Muscle layer of duodenum (tissue), 2 donors: ENCODE results near the gene RASD1.

ENCODE experiments used
- H3K27ac ChIP-seq: one replicate; pipeline ENCODE4 v1.7.0; 2013; ENCODE audit warnings: mild to moderate bottlenecking, low read length
- H3K27me3 ChIP-seq: one replicate; pipeline ENCODE4 v1.7.0; 2013; ENCODE audit warnings: low read depth, mild to moderate bottlenecking, control low read depth, low read length
- H3K36me3 ChIP-seq, 2 donors: one replicate each; pipeline ENCODE4 v1.7.0; 2013; ENCODE audit warnings: low read length in 2 of 2, control low read depth in 1 of 2, mild to moderate bottlenecking in 1 of 2; ENCODE audit not compliant: insufficient read depth in 2 of 2, control insufficient read depth in 1 of 2
- H3K4me1 ChIP-seq, 2 donors: one replicate each; pipeline ENCODE4 v1.7.0; 2013; ENCODE audit warnings: low read length in 2 of 2, mild to moderate bottlenecking in 2 of 2, control low read depth in 1 of 2, moderate library complexity in 1 of 2; ENCODE audit not compliant: insufficient read depth in 2 of 2, control insufficient read depth in 1 of 2
- H3K4me3 ChIP-seq, 2 donors: one replicate each; pipeline ENCODE4 v1.7.0; 2013; ENCODE audit warnings: low read length in 2 of 2, low read depth in 1 of 2, mild to moderate bottlenecking in 1 of 2
- H3K9me3 ChIP-seq, 2 donors: one replicate each; pipeline ENCODE4 v1.7.0; 2013; ENCODE audit warnings: low read length in 2 of 2, control low read depth in 1 of 2, mild to moderate bottlenecking in 1 of 2; ENCODE audit not compliant: control insufficient read depth in 1 of 2
- donor health status: healthy.

The RASD1 gene

DNA sequence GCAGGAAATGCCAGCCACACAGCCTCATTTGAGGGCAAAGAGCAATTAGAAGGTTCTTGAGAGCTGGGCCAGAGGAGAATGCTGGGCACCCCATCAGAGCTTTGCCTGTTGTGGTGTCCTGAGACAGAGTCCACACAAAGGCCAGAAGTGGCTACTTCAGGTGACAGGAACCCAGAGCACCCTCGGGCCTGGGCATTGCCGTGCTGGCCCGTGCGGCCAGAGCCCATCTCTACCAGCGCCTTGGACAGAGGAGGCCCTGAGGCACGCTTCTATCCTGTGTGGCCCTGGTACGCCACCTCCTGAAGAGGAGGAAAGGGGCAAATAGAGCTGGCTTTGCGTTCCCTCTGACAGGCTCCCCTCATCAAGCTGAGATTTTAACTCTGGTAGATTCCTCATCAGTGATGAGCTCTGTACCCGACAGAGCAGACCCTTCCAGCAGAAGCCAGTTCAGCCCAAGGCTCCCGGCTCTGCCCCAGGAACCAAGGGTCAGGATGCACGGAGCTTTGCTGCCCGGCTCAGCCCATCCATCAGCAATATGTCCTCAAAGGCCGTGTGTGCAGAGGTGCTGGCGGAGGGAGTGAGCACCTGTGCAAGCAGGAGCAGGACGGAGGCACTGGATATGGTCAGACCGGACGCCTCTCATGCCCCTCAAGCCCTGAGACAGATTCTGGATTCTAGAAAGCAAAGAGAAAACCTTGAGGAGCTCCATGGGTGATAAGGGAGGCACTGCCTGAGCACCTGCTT is 3.4 kb upstream of the RASD1 start:
- H3K9me3 ChIP-seq = no peaks in the 10 kb centered on the region
- no peaks in the 10 kb centered on the region for H3K27me3 ChIP-seq
- H3K36me3 ChIP-seq = no peaks in the 10 kb centered on the region
- no peak overlapping the region for H3K27ac ChIP-seq
- H3K4me3 ChIP-seq = no peak overlapping the region
- peaks cover 0 to 20% of the 10 kb centered on the region in 2 donors for H3K4me1 ChIP-seq

DNA sequence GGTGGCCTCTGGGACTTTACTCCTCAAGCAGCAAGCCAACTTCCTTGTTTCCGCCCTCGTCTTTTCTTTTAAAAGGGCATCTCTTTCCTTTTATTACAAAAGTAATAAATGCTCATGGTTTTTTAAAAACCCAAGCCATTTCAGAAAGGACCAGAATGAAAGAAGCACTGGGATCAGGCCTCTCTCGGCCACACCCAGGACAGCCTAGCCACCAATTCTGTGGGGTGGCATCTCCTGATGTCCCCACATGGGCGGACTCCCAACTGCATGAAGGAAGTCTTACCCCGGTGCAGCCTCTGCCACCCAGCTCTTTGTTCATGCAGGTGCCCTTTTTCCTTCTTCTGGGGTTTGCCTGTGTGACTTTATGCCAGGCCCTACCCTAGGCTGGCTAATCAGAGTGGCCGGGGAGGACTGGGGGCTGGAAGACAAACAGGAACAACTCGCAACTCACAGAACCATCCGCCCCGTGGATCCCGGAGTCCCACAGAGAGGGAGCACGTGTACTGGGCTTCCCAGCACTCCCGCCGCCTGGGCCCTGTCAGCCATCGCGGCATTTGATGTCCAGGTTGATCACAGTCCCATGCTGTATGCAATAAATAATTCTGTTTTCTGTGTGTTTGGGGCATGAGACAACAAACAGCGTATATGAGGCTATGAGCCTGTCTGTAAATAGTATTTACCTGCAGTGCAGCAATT is 2.6 kb upstream of the RASD1 start:
- Histone ChIP-seq H3K9me3 (no peaks in the 10 kb centered on the region), H3K27me3 (no peaks in the 10 kb centered on the region), H3K36me3 (no peaks in the 10 kb centered on the region), H3K27ac (no peak overlapping the region), H3K4me3 (no peak overlapping the region), H3K4me1 (peaks cover 0 to 22% of the 10 kb centered on the region in 2 donors)

DNA sequence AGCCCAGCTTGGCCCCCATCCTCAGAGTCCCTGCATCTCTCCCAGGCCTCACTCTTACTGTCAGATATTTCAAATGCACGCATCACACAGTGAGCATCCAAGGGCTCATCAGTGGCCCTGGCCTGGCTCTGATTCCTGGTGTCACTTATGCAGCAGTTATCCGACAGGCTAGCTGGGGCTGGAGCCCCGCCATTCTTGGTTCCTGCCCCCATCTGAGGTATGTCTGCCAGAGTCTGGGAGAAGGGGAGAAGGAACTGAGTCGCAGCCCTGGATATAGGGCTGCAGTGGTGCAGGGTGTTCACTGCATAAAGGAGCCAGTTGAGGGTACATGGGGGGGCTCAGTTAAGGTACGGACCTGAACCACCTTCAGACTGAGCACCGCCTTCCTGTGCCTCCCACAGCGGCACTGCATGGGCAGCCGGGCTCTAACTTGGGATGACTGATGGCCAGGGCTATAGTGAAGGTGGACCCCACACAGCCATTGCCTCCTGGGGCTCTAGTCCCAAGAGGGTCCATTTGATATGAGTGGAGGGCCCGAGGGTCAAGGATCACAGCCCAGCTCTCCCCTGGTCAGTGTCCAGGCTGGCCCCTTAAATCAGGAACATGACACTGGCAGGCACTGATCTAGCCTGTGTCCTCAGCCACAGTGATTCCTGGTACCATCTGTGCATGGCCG is 1.8 kb upstream of the RASD1 start:
- peaks cover 0 to under 1% of the 10 kb centered on the region in 2 donors for H3K36me3 ChIP-seq
- peaks cover 0 to 22% of the 10 kb centered on the region in 2 donors for H3K4me1 ChIP-seq
- no peak overlapping the region for H3K27ac ChIP-seq
- H3K4me3 ChIP-seq = no peak overlapping the region
- no peaks in the 10 kb centered on the region for H3K9me3 ChIP-seq
- H3K27me3 ChIP-seq = no peaks in the 10 kb centered on the region

- peaks cover 0 to 22% of the 10 kb centered on the region in 2 donors for H3K4me1 ChIP-seq
- peak overlapping the region in 1 of 2 donors; percentile 71 for H3K4me3 ChIP-seq
- H3K9me3 ChIP-seq = no peaks in the 10 kb centered on the region
- H3K36me3 ChIP-seq = peaks cover 3 to 7% of the 10 kb centered on the region in 2 donors
- no peak overlapping the region for H3K27ac ChIP-seq
- H3K27me3 ChIP-seq = no peaks in the 10 kb centered on the region
These were observed 1.1 kb upstream of the RASD1 start for GRCh38 chr17:17497065-17497844.

DNA sequence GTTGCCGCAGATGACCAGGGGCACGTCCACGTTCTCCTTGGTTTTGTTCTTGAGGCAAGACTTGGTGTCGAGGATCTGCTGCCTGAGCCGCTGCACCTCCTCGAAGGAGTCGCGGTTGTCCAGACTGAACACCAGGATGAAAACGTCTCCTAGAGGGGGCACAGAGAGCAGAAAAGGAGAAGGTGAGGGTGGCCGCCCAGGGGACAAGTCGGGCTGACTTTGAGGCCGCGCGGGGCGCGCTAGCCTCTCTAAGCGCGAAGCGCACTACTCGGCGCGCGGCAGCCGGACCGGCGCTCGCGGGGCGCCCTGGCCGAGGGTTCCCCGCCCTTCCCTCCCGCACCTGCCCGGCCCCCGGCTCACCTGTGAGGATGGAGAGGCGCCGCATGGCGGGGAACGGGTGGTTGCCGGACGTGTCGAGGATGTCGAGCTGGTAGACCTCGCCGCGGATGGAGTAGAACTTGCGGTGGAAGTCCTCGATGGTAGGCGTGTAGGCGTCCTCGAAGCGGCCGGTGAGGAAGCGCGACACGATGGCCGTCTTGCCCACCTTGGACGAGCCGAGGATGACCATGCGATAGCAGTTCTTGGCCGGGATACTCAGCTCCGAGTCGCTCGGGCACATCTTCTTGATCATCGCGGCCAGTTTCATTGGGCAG is 533 bp downstream of the RASD1 start:
- peaks cover 0 to 22% of the 10 kb centered on the region in 2 donors for H3K4me1 ChIP-seq
- peak overlapping the region; percentile 53 to 71 for H3K4me3 ChIP-seq
- no peaks in the 10 kb centered on the region for H3K27me3 ChIP-seq
- H3K9me3 ChIP-seq = no peaks in the 10 kb centered on the region
- H3K36me3 ChIP-seq = peaks cover 17 to 23% of the 10 kb centered on the region in 2 donors
- no peak overlapping the region for H3K27ac ChIP-seq

- H3K27ac ChIP-seq = no peak overlapping the region
- H3K9me3 ChIP-seq = no peaks in the 10 kb centered on the region
- peaks cover 19 to 26% of the 10 kb centered on the region in 2 donors for H3K36me3 ChIP-seq
- H3K4me1 ChIP-seq = peaks cover 0 to 22% of the 10 kb centered on the region in 2 donors
- H3K27me3 ChIP-seq = no peaks in the 10 kb centered on the region
- H3K4me3 ChIP-seq = peak overlapping the region; percentile 53 to 71
These were observed 1.2 kb downstream of the RASD1 start for GRCh38 chr17:17494870-17495535.

DNA sequence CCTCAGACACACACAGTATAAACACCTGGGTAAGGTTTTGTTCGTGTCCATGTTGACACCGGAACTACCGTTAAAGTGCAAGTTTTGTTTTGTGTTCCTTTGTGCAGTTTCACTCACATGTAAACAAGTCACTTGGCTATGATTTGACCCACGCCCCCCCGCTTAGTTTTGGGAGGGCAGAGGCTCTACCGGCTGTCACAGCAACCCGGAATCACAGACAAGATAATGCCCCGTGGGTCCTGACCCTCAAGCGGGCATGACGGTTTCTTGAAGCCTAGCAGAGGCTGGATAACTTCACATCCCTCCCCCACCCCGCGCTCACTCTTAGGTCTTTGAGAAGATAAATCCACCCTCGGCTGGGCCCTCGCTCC is 1.7 kb downstream of the RASD1 start:
- Histone ChIP-seq H3K9me3 (no peaks in the 10 kb centered on the region), H3K27ac (no peak overlapping the region), H3K27me3 (no peaks in the 10 kb centered on the region), H3K36me3 (peaks cover 19 to 26% of the 10 kb centered on the region in 2 donors), H3K4me3 (peak overlapping the region; percentile 39 to 71), H3K4me1 (peaks cover 0 to 22% of the 10 kb centered on the region in 2 donors)

DNA sequence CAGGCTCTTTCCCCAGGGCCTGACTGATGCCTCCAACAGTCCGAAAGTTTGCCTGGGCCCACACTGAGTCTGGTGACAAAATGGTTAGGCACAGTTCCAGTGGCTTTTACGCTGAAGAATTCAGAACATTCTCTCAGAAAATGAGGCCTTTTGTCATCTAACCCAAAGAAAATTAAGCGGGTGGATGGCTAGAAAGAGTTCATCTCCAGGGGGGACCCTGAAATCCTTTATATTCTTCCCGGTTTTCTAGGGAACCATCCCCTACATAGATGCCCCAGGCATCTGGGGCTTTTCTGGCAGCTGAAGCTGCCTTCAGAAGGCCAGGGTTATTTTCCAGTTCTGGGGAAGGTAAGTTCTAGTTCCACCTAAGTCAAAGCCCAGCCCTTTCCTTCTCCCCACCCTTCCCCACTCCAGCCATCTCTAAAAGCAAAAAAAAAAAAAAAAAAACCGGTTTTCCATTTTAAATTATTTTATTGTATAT is 2.2 kb downstream of the RASD1 start:
- Histone ChIP-seq H3K9me3 (no peaks in the 10 kb centered on the region), H3K4me3 (no peak overlapping the region), H3K27ac (no peak overlapping the region)

DNA sequence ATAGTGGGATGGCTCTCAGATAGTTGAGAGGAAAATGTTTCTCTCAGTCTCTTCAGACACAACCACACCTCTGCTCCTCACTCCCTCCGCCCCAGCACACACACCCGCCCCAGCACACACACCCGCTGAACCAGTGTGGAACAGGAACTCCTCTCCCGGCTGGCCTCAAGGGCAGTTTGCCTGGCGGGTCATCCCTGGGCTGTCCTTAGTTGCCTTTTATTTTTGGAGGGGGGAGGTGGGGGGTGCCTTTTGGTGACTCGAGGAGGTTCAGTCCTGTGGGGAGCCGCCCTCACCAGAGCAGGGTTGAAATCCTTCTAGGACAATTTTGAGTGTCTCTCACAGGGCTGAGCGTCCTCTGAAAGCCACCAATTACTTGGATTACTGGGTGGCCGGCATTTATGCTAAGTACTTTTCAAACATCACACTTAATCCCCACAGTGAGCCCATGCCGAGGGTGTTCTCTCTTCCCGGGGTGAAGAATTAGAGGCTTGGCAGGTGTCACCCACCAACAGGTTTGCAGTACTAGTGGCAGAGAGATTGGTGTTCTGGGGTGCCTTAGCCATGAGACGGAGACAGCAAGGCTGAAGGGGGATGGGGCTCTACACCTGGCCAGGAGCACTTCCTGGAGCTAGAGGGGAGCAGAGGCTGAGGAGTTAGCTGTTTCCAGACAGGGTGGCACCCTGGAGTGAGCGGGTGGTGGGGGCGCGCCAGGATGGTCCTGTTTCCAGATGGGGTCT is 2.8 kb downstream of the RASD1 start:
- H3K4me1 ChIP-seq = peaks cover 0 to 22% of the 10 kb centered on the region in 2 donors
- no peak overlapping the region for H3K4me3 ChIP-seq
- H3K27ac ChIP-seq = no peak overlapping the region
- no peaks in the 10 kb centered on the region for H3K27me3 ChIP-seq
- peaks cover 19 to 27% of the 10 kb centered on the region in 2 donors for H3K36me3 ChIP-seq
- H3K9me3 ChIP-seq = no peaks in the 10 kb centered on the region

More for the DNA sequence above, 2.2 kb downstream of the RASD1 start:
- H3K27me3 ChIP-seq = no peaks in the 10 kb centered on the region
- H3K36me3 ChIP-seq = peaks cover 19 to 26% of the 10 kb centered on the region in 2 donors
- H3K4me1 ChIP-seq = peaks cover 0 to 22% of the 10 kb centered on the region in 2 donors
